ENCODE results near the gene AOPEP. TPM values are rescaled to one million over a fixed set of nuclear protein-coding genes. Genes with fewer than 3 reads are reported as not detected.
A peak's percentile ranks its signal among the peaks of the same experiment; 100 is the strongest.

AOPEP gene
- total and polyA plus RNA-seq, 4 donors = 29.0 to 121 (median 60.0) TPM

DNA sequence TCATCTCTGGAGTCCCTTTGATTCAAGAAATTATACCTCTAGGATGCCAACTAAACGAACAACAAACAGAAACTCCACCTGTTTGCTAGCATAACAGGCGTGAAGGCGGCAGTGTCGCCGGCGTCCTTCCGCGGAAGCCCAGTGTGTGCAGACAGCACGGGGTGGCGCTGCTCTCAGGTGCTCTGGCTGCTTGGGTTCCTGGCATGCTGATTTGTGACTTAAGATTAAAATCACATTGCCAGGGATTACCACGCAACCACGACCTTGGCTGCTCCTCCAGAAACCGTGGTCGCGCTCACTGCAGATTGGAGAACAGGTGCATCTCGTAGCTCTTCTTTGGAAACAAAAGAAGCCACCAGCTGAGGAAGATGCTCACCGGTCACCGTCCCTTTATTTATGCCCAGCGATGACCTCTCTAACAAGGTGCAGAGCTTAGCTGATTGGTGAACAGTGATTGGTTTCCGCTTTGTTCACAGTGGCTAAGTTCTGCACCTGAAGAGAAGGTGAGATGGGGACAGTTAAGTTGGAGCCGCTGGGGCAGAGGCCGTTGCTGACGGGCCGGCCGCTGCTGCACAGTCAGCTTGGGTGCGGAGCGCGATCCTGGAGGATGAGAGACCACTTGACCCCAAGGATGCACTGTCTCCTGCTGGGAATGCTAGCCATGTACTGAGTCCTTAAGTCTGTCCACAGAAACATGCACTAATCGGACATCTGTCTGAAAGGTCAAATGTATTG, 358.7 kb downstream of the AOPEP start:
- DNase-seq (no peak), ATAC-seq (ENCODE audit: insufficient read depth, low FRiP score) (no peak)
- 91 to 94% methylated on average over 29 of the region's 29 CpGs for WGBS, 2 donors
- Histone ChIP-seq H3K9me3 (ENCODE audit: control insufficient read depth in 4 of 4, insufficient read depth in 3 of 4, low read length in 3 of 4) (peaks cover 0 to 7% (median 0%) of the 10 kb centered on the region in 4 donors), H3K9ac (ENCODE audit: insufficient read depth in 1 of 2, low read length in 2 of 2) (no peak overlapping the region), H3K36me3 (ENCODE audit: control insufficient read depth in 4 of 4, insufficient read depth in 4 of 4, low read length in 4 of 4) (peaks cover 10 to 67% (median 51%) of the 10 kb centered on the region in 4 donors), H3K4me1 (ENCODE audit: control insufficient read depth in 5 of 5, insufficient read depth in 5 of 5, low read length in 5 of 5) (peaks cover 0 to 12% (median 1%) of the 10 kb centered on the region in 5 donors), H3K27ac (ENCODE audit: low read depth in 1 of 2, low read length in 1 of 2) (no peak overlapping the region), H3K4me3 (no peak overlapping the region), H3K27me3 (ENCODE audit: control insufficient read depth in 3 of 3, insufficient read depth in 3 of 3, low read length in 2 of 3) (no peaks in the 10 kb centered on the region)
- TF ChIP-seq, protein P1, sequence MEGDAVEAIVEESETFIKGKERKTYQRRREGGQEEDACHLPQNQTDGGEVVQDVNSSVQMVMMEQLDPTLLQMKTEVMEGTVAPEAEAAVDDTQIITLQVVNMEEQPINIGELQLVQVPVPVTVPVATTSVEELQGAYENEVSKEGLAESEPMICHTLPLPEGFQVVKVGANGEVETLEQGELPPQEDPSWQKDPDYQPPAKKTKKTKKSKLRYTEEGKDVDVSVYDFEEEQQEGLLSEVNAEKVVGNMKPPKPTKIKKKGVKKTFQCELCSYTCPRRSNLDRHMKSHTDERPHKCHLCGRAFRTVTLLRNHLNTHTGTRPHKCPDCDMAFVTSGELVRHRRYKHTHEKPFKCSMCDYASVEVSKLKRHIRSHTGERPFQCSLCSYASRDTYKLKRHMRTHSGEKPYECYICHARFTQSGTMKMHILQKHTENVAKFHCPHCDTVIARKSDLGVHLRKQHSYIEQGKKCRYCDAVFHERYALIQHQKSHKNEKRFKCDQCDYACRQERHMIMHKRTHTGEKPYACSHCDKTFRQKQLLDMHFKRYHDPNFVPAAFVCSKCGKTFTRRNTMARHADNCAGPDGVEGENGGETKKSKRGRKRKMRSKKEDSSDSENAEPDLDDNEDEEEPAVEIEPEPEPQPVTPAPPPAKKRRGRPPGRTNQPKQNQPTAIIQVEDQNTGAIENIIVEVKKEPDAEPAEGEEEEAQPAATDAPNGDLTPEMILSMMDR (IDR thresholded peaks at IDR 0.05; ENCODE audit: control extremely low read depth, extremely low read depth) = no peak

DNA sequence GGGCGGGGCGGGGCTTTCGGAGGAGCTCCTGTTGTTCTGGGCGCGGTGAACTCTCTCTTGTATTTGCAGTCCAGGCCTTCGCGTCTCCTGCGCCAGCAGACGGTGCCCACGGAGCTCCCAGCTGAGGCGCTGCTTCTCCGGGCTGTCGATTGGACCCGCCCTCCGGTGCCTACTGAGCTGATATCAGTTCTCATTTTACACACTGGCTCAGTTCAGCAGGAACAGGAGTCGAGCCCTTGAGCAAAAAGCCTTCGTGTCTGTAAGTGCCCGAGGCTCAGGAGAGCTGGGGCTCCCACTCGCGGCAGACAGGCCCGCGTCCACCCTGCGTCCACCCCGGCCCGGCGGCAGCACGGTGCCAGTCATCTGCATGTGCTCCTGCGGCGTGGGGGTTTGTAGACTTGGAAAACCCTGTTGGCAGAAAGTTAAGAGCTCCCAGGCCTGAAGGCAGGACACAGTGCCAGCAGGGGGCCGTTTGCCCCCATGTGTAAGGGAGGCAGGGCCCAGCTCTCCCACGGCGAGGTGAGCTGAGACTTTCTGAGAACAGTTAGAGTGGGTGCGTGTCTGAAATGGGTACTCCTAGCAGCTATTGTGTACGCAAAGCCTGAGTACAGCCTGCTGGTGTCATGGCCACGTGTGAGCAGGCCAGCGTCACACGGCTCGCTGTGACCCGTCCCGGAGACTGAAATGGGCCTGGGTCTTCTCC, 359.5 kb downstream of the AOPEP start:
- ATAC-seq (ENCODE audit: insufficient read depth, low FRiP score) (no peak), DNase-seq (peak in 1 of 3 donors; percentile 36)
- H3K9me3 ChIP-seq (ENCODE audit: control insufficient read depth in 4 of 4, insufficient read depth in 3 of 4, low read length in 3 of 4) = peaks cover 0 to 6% (median 0%) of the 10 kb centered on the region in 4 donors
- peaks cover 10 to 61% (median 45%) of the 10 kb centered on the region in 4 donors for H3K36me3 ChIP-seq (ENCODE audit: control insufficient read depth in 4 of 4, insufficient read depth in 4 of 4, low read length in 4 of 4)
- H3K27ac ChIP-seq (ENCODE audit: low read depth in 1 of 2, low read length in 1 of 2) = peak overlapping the region; percentile 28 to 47
- no peaks in the 10 kb centered on the region for H3K27me3 ChIP-seq (ENCODE audit: control insufficient read depth in 3 of 3, insufficient read depth in 3 of 3, low read length in 2 of 3)
- peaks cover 0 to 20% (median 9%) of the 10 kb centered on the region in 5 donors for H3K4me1 ChIP-seq (ENCODE audit: control insufficient read depth in 5 of 5, insufficient read depth in 5 of 5, low read length in 5 of 5)
- TF ChIP-seq, protein P1 (IDR thresholded peaks at IDR 0.05; ENCODE audit: control extremely low read depth, extremely low read depth) = no peak
- no peak overlapping the region for H3K9ac ChIP-seq (ENCODE audit: insufficient read depth in 1 of 2, low read length in 2 of 2)
- WGBS, 2 donors = 85 to 88% methylated on average over 40 of the region's 40 CpGs
- H3K4me3 ChIP-seq = no peak overlapping the region

DNA sequence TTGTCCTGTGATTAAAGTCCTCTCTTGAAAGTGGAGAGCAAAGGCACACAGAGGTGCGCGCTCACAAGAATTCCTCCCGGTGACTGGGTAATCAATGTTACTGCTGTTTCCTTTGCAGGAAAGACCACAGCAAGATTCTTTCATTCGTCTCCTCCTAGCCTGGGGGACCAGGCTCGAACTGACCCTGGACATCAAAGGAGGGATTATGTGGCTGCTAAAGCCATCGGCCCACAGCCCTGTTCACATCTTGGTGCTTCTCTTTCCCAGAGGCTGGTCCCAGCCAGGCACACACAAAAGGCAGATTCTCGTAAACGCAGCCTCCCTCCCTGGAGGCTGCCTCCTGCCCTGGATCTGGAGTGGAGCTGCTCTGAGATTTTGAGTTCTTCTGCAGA, 360.1 kb downstream of the AOPEP start:
- TF ChIP-seq, protein P1 (IDR thresholded peaks at IDR 0.05; ENCODE audit: control extremely low read depth, extremely low read depth) = no peak
- H3K9me3 ChIP-seq (ENCODE audit: control insufficient read depth in 4 of 4, insufficient read depth in 3 of 4, low read length in 3 of 4) = peaks cover 0 to 3% (median 0%) of the 10 kb centered on the region in 4 donors
- WGBS, 2 donors = 87 to 89% methylated on average over 8 of the region's 8 CpGs
- H3K4me3 ChIP-seq = no peak overlapping the region
- H3K4me1 ChIP-seq (ENCODE audit: control insufficient read depth in 5 of 5, insufficient read depth in 5 of 5, low read length in 5 of 5) = peaks cover 0 to 24% (median 10%) of the 10 kb centered on the region in 5 donors
- H3K27ac ChIP-seq (ENCODE audit: low read depth in 1 of 2, low read length in 1 of 2) = peak overlapping the region; percentile 28 to 47
- ATAC-seq (ENCODE audit: insufficient read depth, low FRiP score) = no peak
- H3K36me3 ChIP-seq (ENCODE audit: control insufficient read depth in 4 of 4, insufficient read depth in 4 of 4, low read length in 4 of 4) = peaks cover 8 to 56% (median 41%) of the 10 kb centered on the region in 4 donors
- H3K9ac ChIP-seq (ENCODE audit: insufficient read depth in 1 of 2, low read length in 2 of 2) = no peak overlapping the region
- DNase-seq = no peak
- no peaks in the 10 kb centered on the region for H3K27me3 ChIP-seq (ENCODE audit: control insufficient read depth in 3 of 3, insufficient read depth in 3 of 3, low read length in 2 of 3)
